Thyroid gland (tissue), 4 donors: ENCODE data around the gene FNIP1. TPM values are rescaled to one million over a fixed set of nuclear protein-coding genes. Genes with fewer than 3 reads are reported as not detected.

Source experiments
- DNase-seq, 2 donors: peaks; one replicate each; pipeline ENCODE4 v3.0.0-alpha.2; 2019
- H3K27ac ChIP-seq, 3 donors: fragments of 200-600 bp; sonication (generic); 1 replicate in 2 of 3; 2 replicates in 1 of 3; pipeline ENCODE4 v1.5.1; 2016 to 2019; ENCODE audit warnings: mild to moderate bottlenecking in 1 of 3, moderate library complexity in 1 of 3
- H3K27me3 ChIP-seq: fragments of 200-600 bp; sonication (generic); one replicate; pipeline ENCODE4 v1.5.1; 2019
- H3K36me3 ChIP-seq, 2 donors: fragments of 200-600 bp; sonication (generic); one replicate each; pipeline ENCODE4 v1.5.1; 2016 to 2019
- H3K4me1 ChIP-seq, 2 donors: fragments of 200-600 bp; sonication (generic); one replicate each; pipeline ENCODE4 v1.5.1; 2017 to 2019
- H3K4me3 ChIP-seq, 3 donors: fragments of 200-600 bp; sonication (generic); replicated peaks in 1 of 3; 1 replicate in 2 of 3; 2 replicates in 1 of 3; pipeline ENCODE4 v1.5.1; 2016; ENCODE audit warnings: mild to moderate bottlenecking in 1 of 3
- H3K9me3 ChIP-seq: fragments of 200-600 bp; sonication (generic); one replicate; pipeline ENCODE4 v1.5.1; 2017
- POLR2A ChIP-seq, 2 donors: fragments of 450-650 bp; IDR thresholded peaks; one replicate each; pipeline ENCODE4 v1.6.1; 2017; ENCODE audit warnings: antibody characterized with exemption in 2 of 2, mild to moderate bottlenecking in 2 of 2, moderate library complexity in 1 of 2
- WGBS, 2 donors: methylation state at CpG; one replicate each; pipeline ENCODE4 v1.1.5; 2017; 5-methylcytosine and 5-hydroxymethylcytosine counted together
- intact Hi-C: fragments of 100-400 bp; cut with DNase I; formaldehyde crosslinking; loops from one replicate; pipeline ENCODE4 v1.15.1; 2023
- total RNA-seq, 4 donors: library from RNA; depleted of rRNA; stranded (reverse); fragments of >200 nt; gene quantifications; one replicate each; pipeline ENCODE4 v1.2.3, GENCODE V29; 2016
- TF ChIP-seq, protein P1 (sequence below), 6 experiments: fragments of 200-600 bp in 3 of 6; fragments of 450-650 bp in 3 of 6; sonication (generic) in 3 of 6; IDR thresholded peaks; one replicate each; pipeline ENCODE4 v1.5.1; 2016 to 2019; ENCODE audit warnings: antibody characterized with exemption in 6 of 6, mild to moderate bottlenecking in 2 of 6, inconsistent platforms in 1 of 6, moderate library complexity in 1 of 6

FNIP1 gene
- total RNA-seq, 4 donors from 2014 or later: 55.3 to 91.7 (median 65.3) TPM

DNA sequence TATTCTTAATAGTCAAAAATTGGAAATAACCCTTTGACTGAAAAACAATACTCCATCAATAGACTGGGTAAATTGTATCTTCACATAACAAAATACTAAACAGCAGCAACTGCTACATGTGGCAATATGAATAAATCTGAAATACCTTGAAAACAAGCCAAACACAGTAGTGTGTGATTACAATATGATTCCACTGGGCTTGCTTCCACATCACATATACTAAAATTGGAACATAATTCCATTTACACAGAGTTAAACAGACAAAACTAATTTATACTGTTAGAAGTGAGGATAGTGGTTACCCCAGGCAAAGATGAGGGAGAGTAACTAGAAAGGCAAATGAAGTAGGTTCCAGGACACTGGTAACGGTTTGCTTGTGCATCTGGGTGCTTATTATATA, 20.4 kb downstream of the FNIP1 start:
- WGBS, 2 donors: 90 to 93% methylated on average over 1 of the region's 1 CpG
- Histone ChIP-seq H3K27ac (no peak overlapping the region), H3K4me1 (peaks cover 0 to 9% of the 10 kb centered on the region in 2 donors), H3K36me3 (no peaks in the 10 kb centered on the region), H3K27me3 (no peaks in the 10 kb centered on the region), H3K9me3 (no peaks in the 10 kb centered on the region), H3K4me3 (no peak overlapping the region)
- TF ChIP-seq POLR2A (IDR thresholded peaks at IDR 0.05): no peak
- TF ChIP-seq, protein P1, sequence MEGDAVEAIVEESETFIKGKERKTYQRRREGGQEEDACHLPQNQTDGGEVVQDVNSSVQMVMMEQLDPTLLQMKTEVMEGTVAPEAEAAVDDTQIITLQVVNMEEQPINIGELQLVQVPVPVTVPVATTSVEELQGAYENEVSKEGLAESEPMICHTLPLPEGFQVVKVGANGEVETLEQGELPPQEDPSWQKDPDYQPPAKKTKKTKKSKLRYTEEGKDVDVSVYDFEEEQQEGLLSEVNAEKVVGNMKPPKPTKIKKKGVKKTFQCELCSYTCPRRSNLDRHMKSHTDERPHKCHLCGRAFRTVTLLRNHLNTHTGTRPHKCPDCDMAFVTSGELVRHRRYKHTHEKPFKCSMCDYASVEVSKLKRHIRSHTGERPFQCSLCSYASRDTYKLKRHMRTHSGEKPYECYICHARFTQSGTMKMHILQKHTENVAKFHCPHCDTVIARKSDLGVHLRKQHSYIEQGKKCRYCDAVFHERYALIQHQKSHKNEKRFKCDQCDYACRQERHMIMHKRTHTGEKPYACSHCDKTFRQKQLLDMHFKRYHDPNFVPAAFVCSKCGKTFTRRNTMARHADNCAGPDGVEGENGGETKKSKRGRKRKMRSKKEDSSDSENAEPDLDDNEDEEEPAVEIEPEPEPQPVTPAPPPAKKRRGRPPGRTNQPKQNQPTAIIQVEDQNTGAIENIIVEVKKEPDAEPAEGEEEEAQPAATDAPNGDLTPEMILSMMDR (IDR thresholded peaks at IDR 0.05): no peak
- DNase-seq: no peak
- intact Hi-C loops: no loop called here

DNA sequence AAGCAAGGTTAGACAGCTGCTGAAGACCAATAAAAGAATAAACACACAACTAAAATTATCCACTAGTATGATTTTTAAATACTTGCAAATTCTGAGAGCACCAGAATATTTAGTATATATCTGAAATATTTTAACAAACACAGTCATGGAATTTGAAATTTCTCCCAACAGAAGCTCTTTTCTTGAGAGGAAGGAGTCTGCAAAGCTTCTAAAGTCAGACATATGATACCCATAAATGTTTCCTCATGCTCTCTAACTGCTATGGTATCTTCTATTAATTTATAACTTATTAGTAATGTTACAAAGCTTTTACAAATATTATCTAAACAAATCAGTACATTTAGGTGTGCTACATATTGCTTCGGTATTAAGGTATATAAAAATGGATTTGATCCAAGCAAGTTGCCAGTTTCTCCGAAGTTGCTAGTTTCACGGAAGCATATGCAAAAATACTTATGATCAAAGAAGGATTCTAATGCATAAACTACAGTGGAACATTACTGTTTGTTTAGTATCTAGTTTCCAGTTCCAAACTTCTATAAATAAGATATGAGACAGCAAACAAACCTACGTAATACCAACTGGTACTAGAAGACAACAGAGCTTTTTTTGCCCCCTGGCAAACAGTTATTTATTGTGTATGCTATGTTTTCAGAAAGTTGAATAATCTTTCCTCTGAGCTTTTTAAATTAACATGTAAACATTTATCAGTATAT, 22.0 kb downstream of the FNIP1 start:
- WGBS, 2 donors: 92 to 98% methylated on average over 4 of the region's 4 CpGs
- H3K4me3 ChIP-seq: no peak overlapping the region
- H3K27ac ChIP-seq: no peak overlapping the region
- no peaks in the 10 kb centered on the region for H3K9me3 ChIP-seq
- DNase-seq: no peak
- H3K36me3 ChIP-seq: no peaks in the 10 kb centered on the region
- TF ChIP-seq POLR2A (IDR thresholded peaks at IDR 0.05): no peak
- TF ChIP-seq, protein P1 (IDR thresholded peaks at IDR 0.05): no peak
- peaks cover 0 to 13% of the 10 kb centered on the region in 2 donors for H3K4me1 ChIP-seq
- intact Hi-C loops: no loop called here
- H3K27me3 ChIP-seq: no peaks in the 10 kb centered on the region

DNA sequence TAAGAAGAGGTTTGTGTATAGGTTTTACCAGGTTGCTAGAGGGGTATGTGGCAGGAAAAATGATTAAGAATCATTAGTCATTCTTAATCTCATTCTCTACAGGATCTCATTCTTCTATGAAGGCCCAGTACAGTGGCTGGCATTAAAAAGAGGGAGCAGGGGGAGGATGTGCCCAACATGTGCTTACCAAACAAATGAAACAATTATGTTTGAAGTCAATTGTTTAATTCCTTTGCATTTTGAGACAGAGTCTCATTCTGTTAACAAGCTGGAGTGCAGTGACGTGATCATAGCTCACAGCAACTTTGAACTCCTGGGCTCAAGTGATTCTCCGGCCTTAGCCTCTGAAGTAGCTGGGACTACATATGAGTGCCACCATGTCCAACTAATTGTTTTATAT, 23.0 kb downstream of the FNIP1 start:
- Histone ChIP-seq H3K27ac (no peak overlapping the region), H3K9me3 (no peaks in the 10 kb centered on the region), H3K36me3 (no peaks in the 10 kb centered on the region), H3K4me3 (no peak overlapping the region), H3K4me1 (peaks cover 0 to 16% of the 10 kb centered on the region in 2 donors), H3K27me3 (no peaks in the 10 kb centered on the region)
- WGBS, 2 donors: 98 to 100% methylated on average over 2 of the region's 2 CpGs
- intact Hi-C loops: no loop called here
- TF ChIP-seq, protein P1 (IDR thresholded peaks at IDR 0.05): no peak
- TF ChIP-seq POLR2A (IDR thresholded peaks at IDR 0.05): no peak
- DNase-seq: no peak

DNA sequence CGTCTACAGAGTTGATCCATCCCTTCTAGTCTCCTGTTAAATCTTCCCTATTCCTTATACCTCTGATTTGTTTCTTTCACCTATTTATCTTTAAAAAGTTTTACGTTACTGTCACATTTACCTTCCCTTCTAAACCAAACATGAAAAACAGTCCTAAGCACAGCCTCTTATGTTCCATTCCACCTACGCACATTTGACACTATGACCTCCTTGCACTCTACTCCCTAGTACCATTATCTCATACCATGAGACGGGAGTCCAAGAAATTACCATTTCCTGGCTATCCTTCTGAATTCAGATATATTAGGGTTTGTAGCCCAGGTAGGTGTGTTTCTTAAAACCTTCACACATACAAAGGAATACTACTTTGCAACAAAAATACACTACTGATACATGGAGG, 25.1 kb downstream of the FNIP1 start:
- 93 to 96% methylated on average over 4 of the region's 4 CpGs for WGBS, 2 donors
- Histone ChIP-seq H3K9me3 (no peaks in the 10 kb centered on the region), H3K36me3 (no peaks in the 10 kb centered on the region), H3K4me3 (no peak overlapping the region), H3K27ac (no peak overlapping the region), H3K4me1 (peaks cover 0 to 16% of the 10 kb centered on the region in 2 donors), H3K27me3 (no peaks in the 10 kb centered on the region)
- no peak for DNase-seq
- TF ChIP-seq, protein P1 (IDR thresholded peaks at IDR 0.05): no peak
- TF ChIP-seq POLR2A (IDR thresholded peaks at IDR 0.05): no peak
- intact Hi-C loops: no loop called here

DNA sequence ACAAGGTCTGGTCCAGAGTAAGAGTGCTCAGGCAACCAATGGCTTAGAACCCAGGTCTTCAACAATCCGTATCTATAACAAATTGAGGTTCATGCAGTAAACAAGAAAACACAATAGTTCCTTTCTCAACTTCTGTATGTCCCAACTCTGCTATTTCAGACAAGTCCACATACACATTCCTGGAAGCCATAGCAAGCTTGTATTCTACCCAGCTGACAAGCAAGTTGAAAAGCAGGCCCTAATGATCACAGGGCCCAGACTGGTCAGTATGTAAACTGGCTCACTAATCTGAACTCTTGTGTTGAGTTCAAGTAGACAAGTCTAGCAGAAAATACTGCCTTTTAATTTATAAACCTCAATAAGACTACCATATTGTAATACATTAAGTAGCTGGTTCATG, 26.9 kb downstream of the FNIP1 start:
- no peaks in the 10 kb centered on the region for H3K36me3 ChIP-seq
- WGBS, 2 donors: 64 to 71% methylated on average over 1 of the region's 1 CpG
- peaks cover 0 to 16% of the 10 kb centered on the region in 2 donors for H3K4me1 ChIP-seq
- intact Hi-C loops: no loop called here
- no peak overlapping the region for H3K27ac ChIP-seq
- no peaks in the 10 kb centered on the region for H3K9me3 ChIP-seq
- no peak for TF ChIP-seq POLR2A (IDR thresholded peaks at IDR 0.05)
- TF ChIP-seq, protein P1 (IDR thresholded peaks at IDR 0.05): no peak
- H3K4me3 ChIP-seq: no peak overlapping the region
- DNase-seq: no peak
- H3K27me3 ChIP-seq: no peaks in the 10 kb centered on the region
